Astrocyte (in vitro differentiated cells and primary cell): ENCODE measurements around the gene GLRX5. TPM values are rescaled to one million over a fixed set of nuclear protein-coding genes. Genes with fewer than 3 reads are reported as not detected.

Experiments
- DNase-seq: peaks from one replicate; pipeline ENCODE4 v3.0.0-alpha.2; 2010; ENCODE audit warnings: low read depth
- FAIRE-seq: peaks from 2 replicates; lab custom pipeline; 2011; peaks lifted over from hg19 to GRCh38; lab: Jason Lieb, UNC
- H2AFZ ChIP-seq: 2 replicates; pipeline ENCODE4 v1.6.0; 2012; ENCODE audit warnings: low read depth, low read length, inconsistent platforms
- H3K27ac ChIP-seq: 2 replicates; pipeline ENCODE4 v1.5.1; 2011; ENCODE audit warnings: low read depth, low read length, inconsistent platforms
- H3K27me3 ChIP-seq: 2 replicates; pipeline ENCODE4 v1.6.0; 2011; ENCODE audit warnings: low read length, inconsistent platforms; ENCODE audit not compliant: insufficient read depth
- H3K36me3 ChIP-seq: 2 replicates; pipeline ENCODE4 v1.5.1; 2011; ENCODE audit warnings: low read length, inconsistent platforms; ENCODE audit not compliant: insufficient read depth
- H3K4me1 ChIP-seq: 2 replicates; pipeline ENCODE4 v1.5.1; 2011; ENCODE audit warnings: low read length, inconsistent platforms; ENCODE audit not compliant: insufficient read depth
- H3K4me2 ChIP-seq: 2 replicates; pipeline ENCODE4 v1.6.0; 2012; ENCODE audit warnings: low read length, inconsistent platforms
- H3K4me3 ChIP-seq: 2 replicates; pipeline ENCODE4 v1.5.1; 2011; ENCODE audit warnings: low read depth, mild to moderate bottlenecking, low read length, inconsistent platforms; ENCODE audit not compliant: insufficient read depth
- H3K79me2 ChIP-seq: 2 replicates; pipeline ENCODE4 v1.6.0; 2012; ENCODE audit warnings: mild to moderate bottlenecking, low read length, inconsistent platforms; ENCODE audit not compliant: insufficient read depth
- H3K9ac ChIP-seq: 2 replicates; pipeline ENCODE4 v1.6.0; 2012; ENCODE audit warnings: mild to moderate bottlenecking, low read length, inconsistent platforms
- H3K9me3 ChIP-seq: 2 replicates; pipeline ENCODE4 v1.5.1; 2012; ENCODE audit warnings: low read depth, mild to moderate bottlenecking, low read length, inconsistent platforms; ENCODE audit not compliant: insufficient read depth
- H4K20me1 ChIP-seq: 2 replicates; pipeline ENCODE4 v1.6.0; 2012; ENCODE audit warnings: low read length, inconsistent platforms; ENCODE audit not compliant: insufficient read depth
- H3K27ac Mint-ChIP-seq: one replicate; pipeline ENCODE4 v1.8.0; 2021; ENCODE audit warnings: mild to moderate bottlenecking, mixed read lengths; ENCODE audit not compliant: unreplicated experiment
- H3K27me3 Mint-ChIP-seq: one replicate; pipeline ENCODE4 v1.8.0; 2021; ENCODE audit warnings: low read depth, mixed read lengths; ENCODE audit not compliant: unreplicated experiment
- H3K36me3 Mint-ChIP-seq: one replicate; pipeline ENCODE4 v1.8.0; 2021; ENCODE audit warnings: low read depth, mixed read lengths; ENCODE audit not compliant: unreplicated experiment
- H3K4me1 Mint-ChIP-seq: one replicate; pipeline ENCODE4 v1.8.0; 2021; ENCODE audit warnings: low read depth, mixed read lengths; ENCODE audit not compliant: unreplicated experiment
- H3K4me3 Mint-ChIP-seq: one replicate; pipeline ENCODE4 v1.8.0; 2021; ENCODE audit warnings: mild to moderate bottlenecking, moderate library complexity, mixed read lengths; ENCODE audit not compliant: unreplicated experiment
- H3K9me3 Mint-ChIP-seq: one replicate; pipeline ENCODE4 v1.8.0; 2021; ENCODE audit warnings: mild to moderate bottlenecking, mixed read lengths; ENCODE audit not compliant: unreplicated experiment
- CTCF ChIP-seq: IDR thresholded peaks from 2 replicates; pipeline ENCODE4 v1.5.1; 2011; ENCODE audit warnings: low read depth, mild to moderate bottlenecking, inconsistent platforms, low read length, moderate library complexity; ENCODE audit not compliant: insufficient read depth
- EZH2 ChIP-seq: IDR thresholded peaks from 2 replicates; pipeline ENCODE4 v1.6.1; 2012; ENCODE audit warnings: mild to moderate bottlenecking, low read length, inconsistent platforms; ENCODE audit not compliant: insufficient read depth
- total RNA-seq: library from RNA; stranded (reverse); gene quantifications from 2 replicates; pipeline ENCODE4 v1.2.1, GENCODE V29; 2021

Gene GLRX5
- total RNA-seq, 1 donor from 2014 or later: 50.5 TPM

GRCh38 chr14:95493503-95493902, 41.3 kb upstream of the GLRX5 start:
- Histone ChIP-seq H3K79me2 (no peaks in the 10 kb centered on the region), H3K4me1 (peaks cover 13% of the 10 kb centered on the region), H3K36me3 (no peaks in the 10 kb centered on the region), H3K27me3 (no peaks in the 10 kb centered on the region), H3K4me3 (no peak overlapping the region), H2AFZ (no peak overlapping the region), H3K9ac (no peak overlapping the region), H3K9me3 (no peaks in the 10 kb centered on the region), H4K20me1 (no peaks in the 10 kb centered on the region), H3K27ac (no peak overlapping the region), H3K4me2 (no peak overlapping the region)
- DNase-seq: no peak
- FAIRE-seq: no peak
- Mint-ChIP-seq H3K36me3 (no peaks in the 10 kb centered on the region), H3K9me3 (peaks cover 4% of the 10 kb centered on the region), H3K27ac (no peak overlapping the region), H3K27me3 (peaks cover 6% of the 10 kb centered on the region), H3K4me3 (no peak overlapping the region), H3K4me1 (peaks cover 10% of the 10 kb centered on the region)
- no peak for TF ChIP-seq CTCF
- TF ChIP-seq EZH2: no peak

- Histone ChIP-seq H3K27ac (no peak overlapping the region), H3K4me1 (peaks cover 13% of the 10 kb centered on the region), H3K4me3 (no peak overlapping the region), H2AFZ (no peak overlapping the region), H3K9ac (no peak overlapping the region), H3K36me3 (no peaks in the 10 kb centered on the region), H3K79me2 (no peaks in the 10 kb centered on the region), H4K20me1 (no peaks in the 10 kb centered on the region), H3K9me3 (no peaks in the 10 kb centered on the region), H3K4me2 (no peak overlapping the region), H3K27me3 (no peaks in the 10 kb centered on the region)
- no peak for TF ChIP-seq EZH2
- TF ChIP-seq CTCF: no peak
- Mint-ChIP-seq H3K27ac (no peak overlapping the region), H3K4me3 (no peak overlapping the region), H3K36me3 (no peaks in the 10 kb centered on the region), H3K4me1 (peaks cover 10% of the 10 kb centered on the region), H3K27me3 (peaks cover 6% of the 10 kb centered on the region), H3K9me3 (peaks cover 4% of the 10 kb centered on the region)
- DNase-seq (no peak), FAIRE-seq (no peak)
These were observed 40.9 kb upstream of the GLRX5 start for GRCh38 chr14:95493976-95494375.

GRCh38 chr14:95494456-95494855, 40.4 kb upstream of the GLRX5 start:
- no peaks in the 10 kb centered on the region for H3K27me3 ChIP-seq
- H3K4me1 ChIP-seq: peaks cover 15% of the 10 kb centered on the region
- H3K36me3 ChIP-seq: no peaks in the 10 kb centered on the region
- H3K27ac Mint-ChIP-seq: no peak overlapping the region
- H3K9ac ChIP-seq: no peak overlapping the region
- no peaks in the 10 kb centered on the region for H3K36me3 Mint-ChIP-seq
- DNase-seq: no peak
- H3K79me2 ChIP-seq: no peaks in the 10 kb centered on the region
- no peak overlapping the region for H3K4me3 ChIP-seq
- H3K9me3 ChIP-seq: no peaks in the 10 kb centered on the region
- no peak overlapping the region for H3K4me2 ChIP-seq
- peaks cover 10% of the 10 kb centered on the region for H3K4me1 Mint-ChIP-seq
- H3K27ac ChIP-seq: no peak overlapping the region
- H3K27me3 Mint-ChIP-seq: peaks cover 6% of the 10 kb centered on the region
- TF ChIP-seq EZH2 (no peak), CTCF (no peak)
- no peak overlapping the region for H2AFZ ChIP-seq
- H3K9me3 Mint-ChIP-seq: peaks cover 4% of the 10 kb centered on the region
- no peak for FAIRE-seq
- H3K4me3 Mint-ChIP-seq: no peak overlapping the region
- no peaks in the 10 kb centered on the region for H4K20me1 ChIP-seq
